ENCODE data around the gene AMPD3.

Gene AMPD3

GRCh38 chr11:10438458-10438857 is 16.6 kb upstream of the AMPD3 start:
- DNase-seq (ENCODE audit: low read depth in 2 of 2): no peak

- DNase-seq (ENCODE audit: low read depth in 2 of 2): no peak
Measured at GRCh38 chr11:10439351-10439750, 15.7 kb upstream of the AMPD3 start.

GRCh38 chr11:10439924-10440323 is 15.1 kb upstream of the AMPD3 start:
- DNase-seq (ENCODE audit: low read depth in 2 of 2): no peak

- DNase-seq (ENCODE audit: low read depth in 2 of 2): no peak
Measured at GRCh38 chr11:10440401-10440800, 14.7 kb upstream of the AMPD3 start.

DNA sequence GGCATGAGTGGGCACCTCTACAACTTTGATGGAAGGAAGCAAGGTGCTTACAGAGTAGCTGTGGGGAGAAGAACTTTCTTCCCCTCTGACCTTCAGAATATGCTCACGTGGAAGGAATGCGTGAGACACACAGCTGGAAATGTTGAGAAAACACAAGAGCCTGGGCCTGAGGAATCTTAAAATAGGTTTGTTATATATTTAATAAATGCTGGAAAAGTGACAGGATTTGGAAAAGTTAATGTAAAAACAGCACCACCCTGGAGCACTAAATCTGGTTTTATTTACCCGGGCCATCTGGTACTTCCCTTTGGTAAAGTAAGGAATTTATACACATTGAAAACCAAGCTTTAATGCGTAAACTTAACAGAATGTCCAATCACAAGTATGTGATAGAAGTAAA is 14.0 kb upstream of the AMPD3 start:
- DNase-seq (ENCODE audit: low read depth in 2 of 2): no peak

DNA sequence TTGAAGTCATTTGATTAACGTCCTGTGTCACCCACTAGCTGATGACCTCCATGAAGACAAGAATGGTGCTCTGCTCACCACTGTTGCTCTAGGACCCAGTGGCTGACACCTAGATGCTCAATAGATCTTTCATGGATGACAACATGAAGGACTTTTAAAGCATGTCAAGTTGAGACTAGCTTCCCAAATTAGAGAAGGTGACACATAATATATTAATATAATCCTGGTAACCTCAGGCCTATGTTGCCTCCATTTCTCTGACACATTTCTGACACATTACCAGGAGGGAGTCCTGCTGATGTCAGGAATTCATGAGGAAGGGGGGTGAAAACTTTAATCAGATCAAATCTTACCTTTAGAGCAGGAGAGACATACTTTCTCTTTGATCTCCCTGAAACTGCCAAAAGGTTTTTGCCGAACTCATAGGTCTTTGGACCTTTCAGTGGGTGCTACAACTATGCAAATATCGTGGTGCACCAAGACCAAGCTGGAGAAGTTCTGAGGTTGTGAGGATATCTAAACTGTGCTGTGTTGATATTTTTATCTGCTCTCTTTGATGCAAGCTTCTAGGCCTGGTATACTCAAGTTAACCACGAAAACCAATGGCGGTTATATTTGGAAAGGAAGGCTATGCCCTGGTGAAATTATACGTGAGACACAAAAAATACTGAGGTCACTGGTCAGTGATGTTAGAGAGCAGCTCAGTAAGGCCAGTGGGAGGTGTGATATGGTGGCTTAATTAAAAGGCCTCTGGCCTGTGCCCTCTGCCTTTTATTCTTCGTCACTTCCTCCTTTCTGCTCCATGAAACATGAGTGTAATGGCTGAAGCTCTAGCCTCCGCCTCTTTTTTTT is 13.2 kb upstream of the AMPD3 start:
- no peak for DNase-seq (ENCODE audit: low read depth in 2 of 2)

GRCh38 chr11:10443152-10443551 is 11.9 kb upstream of the AMPD3 start:
- no peak for DNase-seq (ENCODE audit: low read depth in 2 of 2)

DNA sequence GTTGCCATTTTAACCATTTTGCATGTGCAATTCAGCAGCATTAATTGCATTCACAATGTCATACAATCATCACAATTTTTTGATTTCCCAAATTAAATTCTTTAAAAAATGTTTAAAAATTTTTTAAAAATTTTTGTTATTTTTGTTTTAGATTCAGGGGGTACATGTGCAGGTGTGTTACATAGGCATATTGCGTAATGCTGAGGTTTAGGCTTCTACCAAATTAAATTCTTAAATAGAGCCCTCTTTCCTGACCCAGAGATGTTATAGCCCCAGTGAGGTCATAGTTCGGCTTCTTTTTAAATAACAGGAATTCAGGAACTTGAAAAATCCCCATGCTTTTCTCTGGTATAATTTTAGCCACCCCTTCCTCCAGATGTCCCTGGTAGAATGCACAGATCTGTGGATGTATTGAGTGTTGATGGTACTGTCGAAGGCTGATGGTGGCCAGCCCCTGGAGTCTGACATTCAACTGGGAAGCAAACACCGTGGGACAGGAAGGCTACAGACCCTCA is 11.3 kb upstream of the AMPD3 start:
- no peak for DNase-seq (ENCODE audit: low read depth in 2 of 2)

DNA sequence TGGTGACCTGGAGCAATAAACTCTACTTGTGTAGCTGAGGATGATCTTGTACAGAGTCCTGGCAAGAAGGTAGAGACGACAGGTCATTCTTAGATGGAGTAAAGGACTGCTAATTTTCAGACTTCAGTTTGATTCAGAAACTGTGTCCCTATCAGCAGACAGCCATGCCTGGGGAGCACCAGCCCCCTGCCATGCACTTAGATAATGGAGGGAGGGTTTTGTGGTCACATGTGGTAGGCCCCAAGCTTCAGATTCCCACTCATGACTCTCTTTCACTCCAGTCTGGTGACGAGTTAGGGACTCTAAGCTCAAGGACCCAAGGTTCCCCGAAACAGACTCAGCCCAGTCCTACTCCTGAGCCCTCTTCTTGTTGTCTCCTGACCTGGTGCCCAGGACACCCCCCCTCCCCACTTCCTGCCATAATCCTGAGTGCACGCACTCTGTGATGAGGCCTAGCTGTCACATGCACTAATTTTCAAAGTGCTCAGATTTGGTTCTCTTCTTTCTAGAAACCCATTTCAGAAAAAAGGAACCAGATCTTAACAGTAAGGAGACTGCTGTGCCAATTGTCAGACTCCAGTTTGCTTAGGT is 10.2 kb upstream of the AMPD3 start:
- no peak for DNase-seq (ENCODE audit: low read depth in 2 of 2)

GRCh38 chr11:10447445-10447844 is 7.6 kb upstream of the AMPD3 start:
- no peak for DNase-seq (ENCODE audit: low read depth in 2 of 2)

DNA sequence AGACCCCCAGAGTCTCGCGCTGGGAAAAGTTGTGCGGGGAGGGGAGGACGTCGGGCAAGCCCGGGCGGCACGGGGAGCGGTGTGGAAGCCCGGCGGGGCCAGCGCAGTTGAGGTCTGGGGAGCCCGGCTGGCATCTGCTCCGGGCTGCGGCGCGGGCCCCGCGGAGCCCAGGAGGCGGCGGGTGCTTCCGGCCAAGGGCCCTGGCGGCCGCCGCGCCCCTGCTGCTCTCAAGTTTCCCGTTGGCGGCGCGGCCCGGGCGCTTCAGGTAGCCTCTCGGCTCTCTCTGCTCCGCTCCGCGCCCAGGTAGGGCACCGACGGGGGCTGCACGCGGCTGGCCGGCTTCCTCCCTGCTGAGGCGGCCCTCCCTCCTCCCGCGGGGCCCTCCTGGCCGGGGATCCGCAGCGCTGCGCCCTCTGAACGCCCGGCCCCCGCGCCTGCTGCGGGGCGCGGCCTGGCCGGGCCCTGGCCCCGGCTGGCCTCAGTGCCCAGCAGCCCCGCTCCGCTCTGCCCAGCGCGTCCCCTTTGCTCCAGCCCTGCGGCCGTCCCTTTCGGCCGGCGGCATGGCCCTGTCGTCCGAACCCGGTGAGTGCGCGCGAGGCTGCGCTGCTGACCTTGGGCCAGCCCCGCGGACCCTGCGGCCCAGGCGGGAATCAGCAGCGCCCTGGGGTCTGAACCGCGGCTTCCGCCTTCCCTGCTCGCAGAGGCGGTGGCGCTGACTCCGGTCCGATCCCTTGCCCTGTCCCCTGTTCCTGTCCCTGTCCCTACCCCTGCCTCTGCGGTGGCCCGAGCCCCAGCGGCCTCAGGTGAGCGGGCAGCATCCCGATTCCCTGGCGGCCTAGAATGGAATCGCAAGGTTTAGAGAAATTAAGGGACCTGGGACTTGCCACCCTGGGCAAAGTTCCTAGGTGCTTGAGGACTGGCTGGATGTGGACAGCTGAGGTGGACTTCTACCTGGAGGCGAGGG is 4.3 kb upstream of the AMPD3 start:
- no peak for DNase-seq (ENCODE audit: low read depth in 2 of 2)

DNA sequence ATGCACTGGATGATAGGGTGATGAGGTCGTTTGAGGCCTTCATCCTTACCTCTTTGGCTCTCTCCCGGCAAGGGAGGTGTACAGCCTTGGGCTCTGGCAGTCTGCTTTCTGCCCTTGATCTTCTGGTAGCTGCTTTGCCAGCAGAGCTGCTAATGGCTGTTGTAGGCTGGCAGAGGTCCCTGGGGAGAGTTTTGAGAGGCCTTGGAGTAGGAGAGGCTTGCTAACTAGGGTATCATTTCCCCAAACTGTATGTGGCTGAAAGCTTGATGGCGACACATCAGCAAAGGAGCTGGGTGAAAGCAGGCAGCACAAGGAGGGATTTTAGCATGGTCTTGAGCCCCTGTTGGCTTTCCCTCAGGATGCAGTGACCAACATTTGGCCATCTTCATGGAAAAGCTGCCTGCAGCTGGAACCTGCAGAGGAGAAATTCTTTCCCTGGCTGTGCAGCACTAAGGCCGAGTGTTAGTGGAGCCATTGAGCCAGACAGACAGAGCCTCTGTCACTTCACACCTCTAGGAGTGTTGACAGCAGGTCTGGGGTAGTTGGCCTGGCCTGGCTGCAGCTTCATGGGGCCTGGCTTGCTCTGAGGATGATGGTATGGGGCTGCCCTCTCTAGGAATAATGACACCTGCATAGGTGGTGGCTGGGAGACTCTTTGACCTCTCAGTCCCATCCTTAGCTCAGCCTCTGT is 3.5 kb upstream of the AMPD3 start:
- DNase-seq (ENCODE audit: low read depth in 2 of 2): no peak

DNA sequence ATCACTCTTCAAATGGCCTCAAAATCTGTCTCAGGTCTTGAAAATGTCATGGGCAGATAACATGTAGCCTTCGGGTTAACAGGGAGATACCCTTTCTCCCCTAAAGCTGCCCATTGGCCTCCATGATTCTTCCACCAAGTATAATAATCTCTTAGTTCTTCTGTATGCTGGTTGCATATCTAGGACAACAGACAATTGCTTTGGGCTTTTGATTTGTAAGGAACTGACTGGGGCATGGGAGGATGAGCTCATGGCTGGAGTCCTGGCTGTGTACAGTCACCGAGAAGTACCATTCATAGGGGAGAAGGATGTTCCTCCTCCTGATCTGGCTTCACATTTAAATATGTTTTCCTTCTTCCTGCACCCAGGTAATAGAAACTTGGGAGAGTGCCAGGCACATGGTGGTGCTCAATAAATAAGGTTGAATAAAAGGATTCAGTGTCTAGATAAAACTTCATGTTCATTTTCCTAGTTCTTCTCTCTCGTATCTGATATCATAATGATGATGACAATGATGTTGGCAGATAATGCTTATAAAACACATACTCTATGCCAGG is 2.8 kb upstream of the AMPD3 start:
- no peak for DNase-seq (ENCODE audit: low read depth in 2 of 2)

DNA sequence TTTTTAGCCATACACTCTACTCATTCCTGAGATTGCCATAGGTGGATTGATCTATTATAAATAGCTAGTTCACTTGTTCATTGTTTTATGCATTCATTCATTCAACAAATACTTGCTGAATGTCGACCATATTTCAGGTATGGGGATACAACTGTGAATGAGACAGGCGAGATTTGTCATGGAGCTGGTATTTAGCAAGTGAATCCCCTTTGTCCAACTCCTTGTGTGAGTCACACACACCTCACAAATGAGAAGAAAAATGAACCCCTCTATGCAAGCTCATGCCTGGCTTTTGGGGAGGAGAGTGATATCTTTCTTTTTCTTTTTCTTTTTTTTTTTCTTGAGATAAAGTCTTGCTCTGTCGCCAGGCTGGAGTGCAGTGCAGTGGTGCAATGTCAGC is 1.8 kb upstream of the AMPD3 start:
- DNase-seq (ENCODE audit: low read depth in 2 of 2): no peak

- DNase-seq (ENCODE audit: low read depth in 2 of 2): peak; percentile 67 to 71
Measured at GRCh38 chr11:10455637-10456487, 798 bp downstream of the AMPD3 start.

GRCh38 chr11:10456519-10456918 is 1.5 kb downstream of the AMPD3 start:
- DNase-seq (ENCODE audit: low read depth in 2 of 2): no peak

DNA sequence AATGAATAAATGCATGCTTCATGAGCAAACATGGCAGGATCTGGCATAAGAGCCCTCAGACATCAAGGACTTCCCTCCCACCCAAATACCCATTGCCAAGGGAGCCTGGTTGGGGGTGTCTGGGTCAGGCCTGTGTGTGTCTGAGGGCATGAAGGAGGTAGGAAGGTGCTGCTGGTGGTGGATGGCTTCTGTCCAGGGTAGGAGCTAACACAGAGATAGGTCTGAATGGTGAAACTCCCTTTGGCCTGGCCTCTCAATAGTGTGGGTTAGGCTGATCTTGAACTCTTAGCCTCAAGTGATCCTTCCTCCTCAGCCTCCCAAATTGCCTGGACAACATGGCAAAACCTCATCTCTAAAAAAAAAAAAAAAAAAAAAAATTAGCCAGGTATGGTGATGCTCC is 2.8 kb downstream of the AMPD3 start:
- DNase-seq (ENCODE audit: low read depth in 2 of 2): no peak

- DNase-seq (ENCODE audit: low read depth in 2 of 2): peak; percentile 40 to 44
Measured at GRCh38 chr11:10459029-10459970, 4.2 kb downstream of the AMPD3 start.

GRCh38 chr11:10460611-10461275 is 5.7 kb downstream of the AMPD3 start:
- DNase-seq (ENCODE audit: low read depth in 2 of 2): no peak
